Measurements from ENCODE around the gene ST3GAL4.

Gene ST3GAL4

GRCh38 chr11:126339863-126340434 lies 15.5 kb upstream of the ST3GAL4 start:
- TF ChIP-seq, protein P1, sequence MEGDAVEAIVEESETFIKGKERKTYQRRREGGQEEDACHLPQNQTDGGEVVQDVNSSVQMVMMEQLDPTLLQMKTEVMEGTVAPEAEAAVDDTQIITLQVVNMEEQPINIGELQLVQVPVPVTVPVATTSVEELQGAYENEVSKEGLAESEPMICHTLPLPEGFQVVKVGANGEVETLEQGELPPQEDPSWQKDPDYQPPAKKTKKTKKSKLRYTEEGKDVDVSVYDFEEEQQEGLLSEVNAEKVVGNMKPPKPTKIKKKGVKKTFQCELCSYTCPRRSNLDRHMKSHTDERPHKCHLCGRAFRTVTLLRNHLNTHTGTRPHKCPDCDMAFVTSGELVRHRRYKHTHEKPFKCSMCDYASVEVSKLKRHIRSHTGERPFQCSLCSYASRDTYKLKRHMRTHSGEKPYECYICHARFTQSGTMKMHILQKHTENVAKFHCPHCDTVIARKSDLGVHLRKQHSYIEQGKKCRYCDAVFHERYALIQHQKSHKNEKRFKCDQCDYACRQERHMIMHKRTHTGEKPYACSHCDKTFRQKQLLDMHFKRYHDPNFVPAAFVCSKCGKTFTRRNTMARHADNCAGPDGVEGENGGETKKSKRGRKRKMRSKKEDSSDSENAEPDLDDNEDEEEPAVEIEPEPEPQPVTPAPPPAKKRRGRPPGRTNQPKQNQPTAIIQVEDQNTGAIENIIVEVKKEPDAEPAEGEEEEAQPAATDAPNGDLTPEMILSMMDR (IDR thresholded peaks at IDR 0.05; ENCODE audit: extremely low read depth, insufficient read depth, missing control alignments) = no peak
- no peak for DNase-seq (ENCODE audit: low spot score)
- in situ Hi-C loops (cut with MboI; ENCODE audit: low pct_unique_long_range_greater_than_20kb, low sequenced_read_pairs, unreplicated experiment) = no loop called here

- in situ Hi-C loops (cut with MboI; ENCODE audit: low pct_unique_long_range_greater_than_20kb, low sequenced_read_pairs, unreplicated experiment) = no loop called here
- TF ChIP-seq, protein P1 (IDR thresholded peaks at IDR 0.05; ENCODE audit: extremely low read depth, insufficient read depth, missing control alignments) = no peak
- no peak for DNase-seq (ENCODE audit: low spot score)
Measured at GRCh38 chr11:126340960-126341606, 14.4 kb upstream of the ST3GAL4 start.

DNA sequence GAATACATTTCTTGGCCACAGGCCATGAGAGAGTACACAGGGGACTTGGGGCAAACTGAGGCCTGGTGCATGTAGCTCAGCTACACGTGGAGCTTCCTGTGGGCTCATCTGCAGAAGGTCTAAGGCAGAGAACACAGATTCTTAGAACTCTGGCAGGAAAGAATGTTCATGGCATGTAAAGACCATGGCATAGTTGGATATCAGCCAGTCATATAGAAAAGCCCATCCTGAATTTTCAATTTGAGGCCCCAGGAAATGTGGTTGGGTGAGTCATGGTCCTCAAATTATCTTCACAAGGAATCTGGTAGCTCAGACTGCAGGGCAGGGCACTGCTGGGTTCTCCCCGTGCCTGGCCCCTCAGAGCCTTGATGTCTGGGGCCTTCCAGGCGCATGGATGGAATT lies 13.7 kb upstream of the ST3GAL4 start:
- in situ Hi-C loops (cut with MboI; ENCODE audit: low pct_unique_long_range_greater_than_20kb, low sequenced_read_pairs, unreplicated experiment) = no loop called here
- TF ChIP-seq, protein P1 (IDR thresholded peaks at IDR 0.05; ENCODE audit: extremely low read depth, insufficient read depth, missing control alignments) = no peak
- DNase-seq (ENCODE audit: low spot score) = no peak

- TF ChIP-seq, protein P1 (IDR thresholded peaks at IDR 0.05; ENCODE audit: extremely low read depth, insufficient read depth, missing control alignments) = no peak
- in situ Hi-C loops (cut with MboI; ENCODE audit: low pct_unique_long_range_greater_than_20kb, low sequenced_read_pairs, unreplicated experiment) = no loop called here
- no peak for DNase-seq (ENCODE audit: low spot score)
Measured at GRCh38 chr11:126343051-126343450, 12.4 kb upstream of the ST3GAL4 start.

- in situ Hi-C loops (cut with MboI; ENCODE audit: low pct_unique_long_range_greater_than_20kb, low sequenced_read_pairs, unreplicated experiment) = no loop called here
- no peak for DNase-seq (ENCODE audit: low spot score)
- TF ChIP-seq, protein P1 (IDR thresholded peaks at IDR 0.05; ENCODE audit: extremely low read depth, insufficient read depth, missing control alignments) = no peak
Measured at GRCh38 chr11:126344141-126345080, 11.1 kb upstream of the ST3GAL4 start.

DNA sequence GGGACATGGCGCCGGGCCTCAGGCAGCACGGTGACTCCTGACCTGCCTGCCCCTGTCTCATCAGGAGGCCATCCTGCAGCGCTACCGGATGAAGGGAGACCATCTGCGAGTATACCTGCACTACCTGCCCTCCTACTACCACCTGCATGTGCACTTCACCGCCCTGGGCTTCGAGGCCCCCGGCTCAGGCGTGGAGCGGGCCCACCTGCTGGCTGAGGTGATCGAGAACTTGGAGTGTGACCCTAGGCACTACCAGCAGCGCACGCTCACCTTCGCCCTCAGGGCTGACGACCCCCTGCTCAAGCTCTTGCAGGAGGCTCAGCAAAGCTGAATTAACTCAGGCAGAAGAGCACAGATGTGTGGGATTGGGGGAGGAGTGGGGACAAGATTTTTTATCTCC lies 10.2 kb upstream of the ST3GAL4 start:
- TF ChIP-seq, protein P1 (IDR thresholded peaks at IDR 0.05; ENCODE audit: extremely low read depth, insufficient read depth, missing control alignments) = no peak
- DNase-seq (ENCODE audit: low spot score) = no peak
- in situ Hi-C loops (cut with MboI; ENCODE audit: low pct_unique_long_range_greater_than_20kb, low sequenced_read_pairs, unreplicated experiment) = no loop called here

Measured in GM13977 (cell line).